Astrocyte (in vitro differentiated cells and primary cell): ENCODE results near the gene OIP5.

Experiments
- EZH2 ChIP-seq: IDR thresholded peaks from 2 replicates; pipeline ENCODE4 v1.6.1; 2012; ENCODE audit warnings: mild to moderate bottlenecking, low read length, inconsistent platforms; ENCODE audit not compliant: insufficient read depth
- TF ChIP-seq, protein P1 (sequence below): IDR thresholded peaks from 2 replicates; pipeline ENCODE4 v1.5.1; 2011; ENCODE audit warnings: low read depth, mild to moderate bottlenecking, inconsistent platforms, low read length, moderate library complexity; ENCODE audit not compliant: insufficient read depth

GRCh38 chr15:41279535-41280283 is 52.7 kb downstream of the OIP5 start:
- TF ChIP-seq, protein P1, sequence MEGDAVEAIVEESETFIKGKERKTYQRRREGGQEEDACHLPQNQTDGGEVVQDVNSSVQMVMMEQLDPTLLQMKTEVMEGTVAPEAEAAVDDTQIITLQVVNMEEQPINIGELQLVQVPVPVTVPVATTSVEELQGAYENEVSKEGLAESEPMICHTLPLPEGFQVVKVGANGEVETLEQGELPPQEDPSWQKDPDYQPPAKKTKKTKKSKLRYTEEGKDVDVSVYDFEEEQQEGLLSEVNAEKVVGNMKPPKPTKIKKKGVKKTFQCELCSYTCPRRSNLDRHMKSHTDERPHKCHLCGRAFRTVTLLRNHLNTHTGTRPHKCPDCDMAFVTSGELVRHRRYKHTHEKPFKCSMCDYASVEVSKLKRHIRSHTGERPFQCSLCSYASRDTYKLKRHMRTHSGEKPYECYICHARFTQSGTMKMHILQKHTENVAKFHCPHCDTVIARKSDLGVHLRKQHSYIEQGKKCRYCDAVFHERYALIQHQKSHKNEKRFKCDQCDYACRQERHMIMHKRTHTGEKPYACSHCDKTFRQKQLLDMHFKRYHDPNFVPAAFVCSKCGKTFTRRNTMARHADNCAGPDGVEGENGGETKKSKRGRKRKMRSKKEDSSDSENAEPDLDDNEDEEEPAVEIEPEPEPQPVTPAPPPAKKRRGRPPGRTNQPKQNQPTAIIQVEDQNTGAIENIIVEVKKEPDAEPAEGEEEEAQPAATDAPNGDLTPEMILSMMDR = no peak
- no peak for TF ChIP-seq EZH2
